Neural cell (in vitro differentiated cells): ENCODE measurements around the gene SAMD4A.

Experiments
- SMC3 ChIP-seq: fragments of 450-650 bp; conservative IDR thresholded peaks from 2 replicates; pipeline ENCODE4 v1.6.1; 2014; ENCODE audit warnings: antibody characterized with exemption, mild to moderate bottlenecking, moderate library complexity; ENCODE audit not compliant: poor library complexity
- TF ChIP-seq, protein P1 (sequence below): fragments of 450-650 bp; IDR thresholded peaks from 2 replicates; pipeline ENCODE4 v1.5.1; 2014; ENCODE audit warnings: antibody characterized with exemption, mild to moderate bottlenecking, moderate library complexity; ENCODE audit not compliant: poor library complexity, severe bottlenecking

DNA sequence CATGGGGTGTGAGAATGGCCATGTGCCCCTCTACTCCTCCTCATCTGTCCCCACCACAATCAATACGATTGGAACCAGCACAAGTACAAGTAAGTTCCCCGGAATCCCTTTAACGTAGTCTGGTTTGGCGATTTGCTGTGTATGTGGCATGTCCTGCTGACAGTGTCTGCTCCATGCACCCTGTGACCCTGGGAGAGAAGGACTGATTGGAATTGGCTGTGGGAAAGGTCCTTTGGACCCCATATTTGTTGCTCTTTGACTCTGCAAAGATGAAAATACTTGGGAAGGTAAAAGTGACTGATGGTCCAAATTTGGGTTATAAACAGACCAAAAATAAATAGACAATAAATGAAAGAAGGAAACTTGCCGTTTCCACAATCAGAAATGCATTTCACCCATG lies 135.6 kb downstream of the SAMD4A start:
- TF ChIP-seq SMC3: no peak
- TF ChIP-seq, protein P1, sequence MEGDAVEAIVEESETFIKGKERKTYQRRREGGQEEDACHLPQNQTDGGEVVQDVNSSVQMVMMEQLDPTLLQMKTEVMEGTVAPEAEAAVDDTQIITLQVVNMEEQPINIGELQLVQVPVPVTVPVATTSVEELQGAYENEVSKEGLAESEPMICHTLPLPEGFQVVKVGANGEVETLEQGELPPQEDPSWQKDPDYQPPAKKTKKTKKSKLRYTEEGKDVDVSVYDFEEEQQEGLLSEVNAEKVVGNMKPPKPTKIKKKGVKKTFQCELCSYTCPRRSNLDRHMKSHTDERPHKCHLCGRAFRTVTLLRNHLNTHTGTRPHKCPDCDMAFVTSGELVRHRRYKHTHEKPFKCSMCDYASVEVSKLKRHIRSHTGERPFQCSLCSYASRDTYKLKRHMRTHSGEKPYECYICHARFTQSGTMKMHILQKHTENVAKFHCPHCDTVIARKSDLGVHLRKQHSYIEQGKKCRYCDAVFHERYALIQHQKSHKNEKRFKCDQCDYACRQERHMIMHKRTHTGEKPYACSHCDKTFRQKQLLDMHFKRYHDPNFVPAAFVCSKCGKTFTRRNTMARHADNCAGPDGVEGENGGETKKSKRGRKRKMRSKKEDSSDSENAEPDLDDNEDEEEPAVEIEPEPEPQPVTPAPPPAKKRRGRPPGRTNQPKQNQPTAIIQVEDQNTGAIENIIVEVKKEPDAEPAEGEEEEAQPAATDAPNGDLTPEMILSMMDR: no peak
